Activated CD4-positive, alpha-beta T cell treated with anti-CD3 and anti-CD28 coated beads for 48 hours (primary cell): ENCODE results near the gene SHISAL2A.
"Not testable (repeated sequence)": the region's sequence is repeated elsewhere in the genome, so short reads cannot be mapped to it uniquely, and the experiment has no call there.

Experiments
- DNase-seq: peaks from one replicate; pipeline ENCODE4 v3.0.0-alpha.2; 2020

The SHISAL2A gene

GRCh38 chr1:52691821-52692220 is 58.9 kb downstream of the SHISAL2A start:
- DNase-seq: no peak

- no peak for DNase-seq
Measured at GRCh38 chr1:52692697-52693096, 59.7 kb downstream of the SHISAL2A start.

- not testable (repeated sequence) for DNase-seq
Measured at GRCh38 chr1:52693351-52693750, 60.4 kb downstream of the SHISAL2A start.

- DNase-seq: no peak
Measured at GRCh38 chr1:52693843-52694242, 60.9 kb downstream of the SHISAL2A start.

GRCh38 chr1:52695627-52696026 is 62.7 kb downstream of the SHISAL2A start:
- no peak for DNase-seq

GRCh38 chr1:52697795-52698674 is 65.1 kb downstream of the SHISAL2A start, which contains the start of gene COA7:
TSS of gene COA7 (minus strand) at chr1:52698347. CDS start at chr1:52698326, 21 bp downstream.
- peak; percentile 77 for DNase-seq

- peak; percentile 88 for DNase-seq
Measured at GRCh38 chr1:52702886-52703787, 70.2 kb downstream of the SHISAL2A start.

- DNase-seq: no peak
Measured at GRCh38 chr1:52706136-52706670, 73.2 kb downstream of the SHISAL2A start.
